RWPE2 (cell line): ENCODE results near the gene GIMD1.

ENCODE experiments used
- ATAC-seq: fragments of 200-7000 bp; cut with Tn5 transposase; 3 replicates; pipeline ENCODE4 v1.9.1; 2021; ENCODE audit warnings: low read depth
- DNase-seq: peaks from one replicate; pipeline ENCODE4 v3.0.0-alpha.2; 2020; ENCODE audit warnings: low spot score
- H3K27ac ChIP-seq: fragments of 450-650 bp; 2 replicates; pipeline ENCODE4 v1.5.1; 2017; ENCODE audit warnings: mild to moderate bottlenecking; ENCODE audit not compliant: poor library complexity, severe bottlenecking
- H3K27me3 ChIP-seq: fragments of 250-450 bp; sonication (Bioruptor Pico); 2 replicates; pipeline ENCODE4 v1.5.1; 2021; ENCODE audit warnings: mild to moderate bottlenecking, moderate library complexity; ENCODE audit not compliant: insufficient read depth, poor library complexity, severe bottlenecking
- H3K36me3 ChIP-seq: fragments of 250-450 bp; sonication (Bioruptor Pico); 2 replicates; pipeline ENCODE4 v1.5.1; 2020; ENCODE audit warnings: low read depth, mild to moderate bottlenecking, moderate library complexity
- H3K4me1 ChIP-seq: fragments of 250-450 bp; sonication (Bioruptor Pico); 2 replicates; pipeline ENCODE4 v1.5.1; 2021; ENCODE audit warnings: mild to moderate bottlenecking, moderate library complexity; ENCODE audit not compliant: insufficient read depth, poor library complexity, severe bottlenecking
- H3K4me3 ChIP-seq: fragments of 250-450 bp; sonication (Bioruptor Pico); 2 replicates; pipeline ENCODE4 v1.5.1; 2021; ENCODE audit warnings: mild to moderate bottlenecking, moderate library complexity; ENCODE audit not compliant: severe bottlenecking
- H3K9me3 ChIP-seq: fragments of 250-450 bp; sonication (Bioruptor Pico); 2 replicates; pipeline ENCODE4 v1.5.1; 2021; ENCODE audit warnings: mild to moderate bottlenecking, moderate library complexity; ENCODE audit not compliant: severe bottlenecking
- CTCF ChIP-seq: fragments of 450-650 bp; IDR thresholded peaks from one replicate; pipeline ENCODE4 v1.5.1; 2017; ENCODE audit warnings: mild to moderate bottlenecking, moderate library complexity; ENCODE audit not compliant: poor library complexity, severe bottlenecking

Gene GIMD1

DNA sequence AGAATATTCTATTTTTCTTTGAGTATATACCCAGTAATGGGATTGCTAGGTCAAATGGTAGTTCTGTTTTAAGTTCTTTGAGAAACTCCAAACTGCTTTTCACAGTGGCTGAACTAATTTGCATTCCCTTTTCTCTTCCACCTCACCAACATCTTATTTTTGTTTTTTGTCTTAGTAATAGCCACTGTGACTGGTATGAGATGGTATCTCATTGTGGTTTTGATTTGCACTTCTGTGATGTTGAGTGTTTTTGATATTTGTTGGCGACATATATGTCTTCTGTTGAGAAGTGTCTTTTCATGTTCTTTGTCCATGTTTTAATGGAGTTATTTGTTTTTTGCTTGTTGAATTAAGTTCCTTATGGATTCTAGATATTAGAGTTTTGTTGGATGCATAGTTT, 27.8 kb downstream of the GIMD1 start:
- no peak overlapping the region for H3K4me3 ChIP-seq
- DNase-seq (no peak), ATAC-seq (no peak)
- peaks cover 3% of the 10 kb centered on the region for H3K4me1 ChIP-seq
- no peak overlapping the region for H3K27ac ChIP-seq
- H3K9me3 ChIP-seq = no peaks in the 10 kb centered on the region
- no peak for TF ChIP-seq CTCF
- no peaks in the 10 kb centered on the region for H3K27me3 ChIP-seq
- H3K36me3 ChIP-seq = peaks cover 71% of the 10 kb centered on the region

DNA sequence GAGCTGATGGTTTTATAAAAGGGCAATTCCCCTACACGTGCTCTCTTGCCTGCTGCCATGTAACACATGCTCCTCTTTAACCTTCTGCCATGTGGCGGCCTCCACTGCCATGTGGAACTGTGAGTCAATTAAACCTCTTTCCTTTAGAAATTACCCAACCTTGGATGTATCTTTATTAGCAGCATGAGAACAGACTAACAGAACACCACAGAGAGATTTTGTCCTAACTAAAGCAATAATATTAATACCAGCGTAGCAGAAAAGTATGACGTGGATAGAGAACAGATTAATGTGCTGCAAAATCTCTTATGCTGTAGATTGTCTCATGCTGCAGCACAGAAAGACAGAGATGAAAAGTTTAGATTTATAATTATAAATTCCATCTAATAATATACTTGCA, 29.1 kb downstream of the GIMD1 start:
- Histone ChIP-seq H3K9me3 (no peaks in the 10 kb centered on the region), H3K27me3 (no peaks in the 10 kb centered on the region), H3K4me3 (no peak overlapping the region), H3K36me3 (peaks cover 71% of the 10 kb centered on the region), H3K27ac (no peak overlapping the region), H3K4me1 (no peaks in the 10 kb centered on the region)
- no peak for DNase-seq
- ATAC-seq = no peak
- TF ChIP-seq CTCF = no peak

GRCh38 chr4:106338671-106339070, 29.9 kb downstream of the GIMD1 start:
- Histone ChIP-seq H3K9me3 (no peaks in the 10 kb centered on the region), H3K27ac (no peak overlapping the region), H3K4me1 (no peaks in the 10 kb centered on the region), H3K36me3 (peaks cover 69% of the 10 kb centered on the region), H3K4me3 (no peak overlapping the region), H3K27me3 (no peaks in the 10 kb centered on the region)
- ATAC-seq (no peak), DNase-seq (no peak)
- no peak for TF ChIP-seq CTCF

DNA sequence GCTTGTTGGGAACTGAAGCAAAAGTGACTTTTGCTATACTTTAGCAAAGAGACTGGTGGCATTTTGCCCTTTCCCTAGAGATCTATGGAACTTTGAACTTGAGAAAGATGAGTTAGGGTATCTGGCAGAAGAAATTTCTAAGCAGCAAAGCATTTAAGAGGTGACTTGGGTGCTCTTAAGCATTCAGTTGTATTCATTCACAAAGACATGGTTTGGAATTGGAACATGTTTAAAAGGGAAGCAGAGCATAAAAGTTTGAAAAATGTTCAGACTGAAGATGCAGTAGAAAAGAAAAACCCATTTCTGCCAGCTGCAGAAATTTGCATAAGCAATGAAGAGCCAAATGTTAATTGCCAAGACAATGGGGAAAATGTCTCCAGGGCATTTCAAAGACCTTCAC, 30.7 kb downstream of the GIMD1 start:
- Histone ChIP-seq H3K27ac (no peak overlapping the region), H3K9me3 (no peaks in the 10 kb centered on the region), H3K27me3 (no peaks in the 10 kb centered on the region), H3K4me3 (no peak overlapping the region), H3K36me3 (peaks cover 76% of the 10 kb centered on the region), H3K4me1 (no peaks in the 10 kb centered on the region)
- ATAC-seq = no peak
- DNase-seq = no peak
- no peak for TF ChIP-seq CTCF

- Histone ChIP-seq H3K4me3 (no peak overlapping the region), H3K27ac (no peak overlapping the region), H3K27me3 (no peaks in the 10 kb centered on the region), H3K36me3 (peaks cover 89% of the 10 kb centered on the region), H3K9me3 (no peaks in the 10 kb centered on the region), H3K4me1 (no peaks in the 10 kb centered on the region)
- DNase-seq (no peak), ATAC-seq (no peak)
- TF ChIP-seq CTCF = no peak
These were observed 32.0 kb downstream of the GIMD1 start for GRCh38 chr4:106336618-106337017.
